Activated naive CD4-positive, alpha-beta T cell treated with anti-CD3 and anti-CD28 coated beads, Interleukin-2, amount 10 ng/mL, durations not matched to agents 7 days and 5 days (primary cell): Measurements from ENCODE around the gene GTPBP4.

Source experiments
- CTCF ChIA-PET: fragments of 350-600 bp; sonication (Branson Sonifier 250); formaldehyde crosslinking; loops from one replicate; lab custom pipeline; 2021; ENCODE audit warnings: antibody characterized with exemption; lab: Charles Lee
- DNase-seq: peaks from one replicate; pipeline ENCODE4 v3.0.0-alpha.2; 2020
- H3K27ac Mint-ChIP-seq: one replicate; pipeline ENCODE4 v1.8.0; 2021; ENCODE audit warnings: mild to moderate bottlenecking, moderate library complexity, mixed read lengths
- H3K27me3 Mint-ChIP-seq: one replicate; pipeline ENCODE4 v1.8.0; 2021; ENCODE audit warnings: mild to moderate bottlenecking, mixed read lengths
- H3K36me3 Mint-ChIP-seq: one replicate; pipeline ENCODE4 v1.8.0; 2021; ENCODE audit warnings: mixed read lengths
- H3K4me1 Mint-ChIP-seq: one replicate; pipeline ENCODE4 v1.8.0; 2021; ENCODE audit warnings: mixed read lengths
- H3K4me3 Mint-ChIP-seq: one replicate; pipeline ENCODE4 v1.8.0; 2021; ENCODE audit warnings: mild to moderate bottlenecking, moderate library complexity, mixed read lengths
- H3K9me3 Mint-ChIP-seq: one replicate; pipeline ENCODE4 v1.8.0; 2021; ENCODE audit warnings: mixed read lengths

Gene GTPBP4

DNA sequence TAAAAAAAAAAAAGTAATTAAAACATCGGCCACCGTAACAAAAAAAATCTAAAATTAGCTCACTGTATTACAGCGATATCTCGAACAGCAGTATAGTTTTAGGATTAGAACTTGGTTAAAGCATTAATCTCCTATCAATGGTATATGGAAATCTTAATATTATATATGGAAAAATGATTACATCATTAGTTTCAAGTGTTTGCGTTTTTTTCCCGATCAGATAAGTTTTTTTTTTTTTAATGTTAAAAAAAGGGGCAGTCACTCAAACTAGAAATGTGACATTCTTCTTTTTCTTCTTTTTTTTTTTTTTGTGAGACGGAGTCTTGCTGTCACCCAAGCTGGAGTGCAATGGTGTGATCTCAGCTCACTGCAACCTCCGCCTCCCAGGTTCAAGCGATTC lies 53.3 kb downstream of the GTPBP4 start:
- no peak for DNase-seq
- CTCF ChIA-PET: no interaction called here
- H3K9me3 Mint-ChIP-seq: no peaks in the 10 kb centered on the region
- no peak overlapping the region for H3K27ac Mint-ChIP-seq
- H3K36me3 Mint-ChIP-seq: peaks cover 55% of the 10 kb centered on the region
- H3K4me1 Mint-ChIP-seq: peaks cover 50% of the 10 kb centered on the region
- H3K4me3 Mint-ChIP-seq: no peak overlapping the region
- H3K27me3 Mint-ChIP-seq: no peaks in the 10 kb centered on the region

GRCh38 chr10:1043532-1043995 lies 55.3 kb downstream of the GTPBP4 start:
- peaks cover 56% of the 10 kb centered on the region for H3K36me3 Mint-ChIP-seq

GRCh38 chr10:1044146-1044545 lies 55.9 kb downstream of the GTPBP4 start:
- Mint-ChIP-seq H3K4me3 (peak overlapping the region; percentile 73), H3K4me1 (peaks cover 55% of the 10 kb centered on the region), H3K9me3 (no peaks in the 10 kb centered on the region), H3K27ac (peak overlapping the region; percentile 96), H3K27me3 (peaks cover 4% of the 10 kb centered on the region), H3K36me3 (peaks cover 58% of the 10 kb centered on the region)
- DNase-seq: no peak
- CTCF ChIA-PET: no interaction called here

More at GRCh38 chr10:1043532-1043995, 55.3 kb downstream of the GTPBP4 start:
- peak overlapping the region; percentile 96 for H3K27ac Mint-ChIP-seq
- peak; percentile 50 for DNase-seq
- no peaks in the 10 kb centered on the region for H3K27me3 Mint-ChIP-seq
- peaks cover 55% of the 10 kb centered on the region for H3K4me1 Mint-ChIP-seq
- no peaks in the 10 kb centered on the region for H3K9me3 Mint-ChIP-seq
- peak overlapping the region; percentile 73 for H3K4me3 Mint-ChIP-seq
- CTCF ChIA-PET: interaction anchor here (1.4 kb wide), 1 partner anchor 60 kb away, joined by 4 read pairs; no protein-coding TSS in a partner anchor

- peaks cover 55% of the 10 kb centered on the region for H3K4me1 Mint-ChIP-seq
- peaks cover 58% of the 10 kb centered on the region for H3K36me3 Mint-ChIP-seq
- no peaks in the 10 kb centered on the region for H3K9me3 Mint-ChIP-seq
- peak overlapping the region; percentile 73 for H3K4me3 Mint-ChIP-seq
- peaks cover 4% of the 10 kb centered on the region for H3K27me3 Mint-ChIP-seq
- H3K27ac Mint-ChIP-seq: peak overlapping the region; percentile 96
- no peak for DNase-seq
- CTCF ChIA-PET: interaction anchor here (1.6 kb wide), 1 partner anchor 11 kb away, joined by 3 read pairs; the partner anchor contains the start of gene WDR37
These were observed 56.7 kb downstream of the GTPBP4 start for GRCh38 chr10:1044964-1045363.

GRCh38 chr10:1045415-1045814 lies 57.2 kb downstream of the GTPBP4 start:
- Mint-ChIP-seq H3K27me3 (peaks cover 4% of the 10 kb centered on the region), H3K4me3 (peak overlapping the region; percentile 73), H3K27ac (peak overlapping the region; percentile 96), H3K4me1 (peaks cover 53% of the 10 kb centered on the region), H3K36me3 (peaks cover 54% of the 10 kb centered on the region), H3K9me3 (no peaks in the 10 kb centered on the region)
- DNase-seq: no peak
- CTCF ChIA-PET: interaction anchor here (1.6 kb wide), 1 partner anchor 10 kb away, joined by 3 read pairs; the partner anchor contains the start of gene WDR37

DNA sequence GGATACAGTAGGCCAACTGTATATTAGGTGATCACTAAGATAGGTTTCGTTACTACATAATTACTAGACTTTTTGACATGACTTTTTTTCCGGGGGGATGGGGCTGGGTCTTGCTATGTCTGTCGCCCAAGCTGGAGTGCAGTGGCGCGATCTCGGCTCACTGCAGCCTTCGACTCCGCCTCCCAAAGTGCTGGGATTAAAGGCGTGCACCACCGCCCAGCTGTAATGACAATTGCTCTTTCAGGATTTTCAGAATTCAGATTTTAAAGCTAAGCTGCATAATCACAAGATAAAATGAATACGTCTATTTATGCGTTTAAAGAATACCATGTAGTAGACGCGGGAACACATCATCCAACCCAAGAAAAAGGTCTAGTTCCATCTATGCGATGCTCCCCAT lies 59.7 kb downstream of the GTPBP4 start:
- peak overlapping the region; percentile 97 for H3K27ac Mint-ChIP-seq
- peaks cover 59% of the 10 kb centered on the region for H3K36me3 Mint-ChIP-seq
- peak overlapping the region; percentile 97 for H3K4me3 Mint-ChIP-seq
- CTCF ChIA-PET: interaction anchor here (1.0 kb wide), 1 partner anchor 27 kb away, joined by 4 read pairs; no protein-coding TSS in a partner anchor
- peaks cover 70% of the 10 kb centered on the region for H3K4me1 Mint-ChIP-seq
- H3K9me3 Mint-ChIP-seq: no peaks in the 10 kb centered on the region
- H3K27me3 Mint-ChIP-seq: peaks cover 4% of the 10 kb centered on the region
- DNase-seq: peak; percentile 52

- no peaks in the 10 kb centered on the region for H3K9me3 Mint-ChIP-seq
- peak overlapping the region; percentile 97 for H3K4me3 Mint-ChIP-seq
- H3K36me3 Mint-ChIP-seq: peaks cover 58% of the 10 kb centered on the region
- peak overlapping the region; percentile 97 for H3K27ac Mint-ChIP-seq
- peaks cover 4% of the 10 kb centered on the region for H3K27me3 Mint-ChIP-seq
- peak; percentile 75 for DNase-seq
- peaks cover 70% of the 10 kb centered on the region for H3K4me1 Mint-ChIP-seq
- CTCF ChIA-PET: interaction anchor here (1.0 kb wide), 1 partner anchor 26 kb away, joined by 4 read pairs; no protein-coding TSS in a partner anchor
These were observed 60.1 kb downstream of the GTPBP4 start for GRCh38 chr10:1048349-1048731.

- Mint-ChIP-seq H3K36me3 (peaks cover 58% of the 10 kb centered on the region), H3K27me3 (peaks cover 4% of the 10 kb centered on the region), H3K4me3 (peak within 1 kb of the TSS; percentile 97), H3K4me1 (peaks cover 70% of the 10 kb centered on the region), H3K9me3 (no peaks in the 10 kb centered on the region), H3K27ac (peak within 1 kb of the TSS; percentile 97)
- CTCF ChIA-PET: no interaction called here
- DNase-seq: peak; percentile 98
These were observed 60.6 kb downstream of the GTPBP4 start, which contains the start of gene IDI1 for GRCh38 chr10:1048732-1049424. Gene IDI1, minus strand, starts transcription at chr10:1049119. Its CDS starts 116 bp downstream, at chr10:1049003.

- H3K4me1 Mint-ChIP-seq: peaks cover 70% of the 10 kb centered on the region
- CTCF ChIA-PET: no interaction called here
- peak overlapping the region; percentile 97 for H3K27ac Mint-ChIP-seq
- H3K9me3 Mint-ChIP-seq: no peaks in the 10 kb centered on the region
- peaks cover 4% of the 10 kb centered on the region for H3K27me3 Mint-ChIP-seq
- H3K4me3 Mint-ChIP-seq: peak overlapping the region; percentile 97
- peaks cover 56% of the 10 kb centered on the region for H3K36me3 Mint-ChIP-seq
- no peak for DNase-seq
These were observed 61.3 kb downstream of the GTPBP4 start for GRCh38 chr10:1049425-1049958.

- H3K36me3 Mint-ChIP-seq: peaks cover 54% of the 10 kb centered on the region
- H3K27ac Mint-ChIP-seq: peak overlapping the region; percentile 97
- peaks cover 4% of the 10 kb centered on the region for H3K27me3 Mint-ChIP-seq
- H3K4me3 Mint-ChIP-seq: peak overlapping the region; percentile 97
- CTCF ChIA-PET: no interaction called here
- peak; percentile 46 for DNase-seq
- peaks cover 70% of the 10 kb centered on the region for H3K4me1 Mint-ChIP-seq
- H3K9me3 Mint-ChIP-seq: no peaks in the 10 kb centered on the region
These were observed 61.9 kb downstream of the GTPBP4 start for GRCh38 chr10:1050145-1050544.

DNA sequence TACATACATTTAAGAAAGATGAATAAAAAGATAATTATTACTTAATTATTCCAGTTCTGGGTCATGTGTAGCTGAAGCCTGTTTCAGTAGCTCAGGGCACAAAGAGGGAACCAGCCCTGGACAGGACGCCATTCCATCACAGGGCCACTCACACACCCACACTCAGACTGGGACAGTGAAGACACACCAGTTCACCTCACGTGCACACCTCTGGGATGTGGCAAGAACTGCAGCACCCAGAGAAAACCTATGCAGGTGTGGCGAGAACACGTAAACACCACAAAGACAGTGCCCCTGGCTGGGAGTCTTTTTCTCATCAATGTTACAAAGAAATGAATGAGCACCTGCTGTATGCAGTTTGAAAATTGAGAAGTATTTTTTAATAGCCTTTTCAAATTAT lies 62.3 kb downstream of the GTPBP4 start:
- Mint-ChIP-seq H3K27me3 (peaks cover 4% of the 10 kb centered on the region), H3K27ac (peak overlapping the region; percentile 97), H3K4me1 (peaks cover 68% of the 10 kb centered on the region), H3K9me3 (no peaks in the 10 kb centered on the region), H3K4me3 (peak overlapping the region; percentile 97), H3K36me3 (peaks cover 50% of the 10 kb centered on the region)
- peak; percentile 72 for DNase-seq
- CTCF ChIA-PET: no interaction called here

- H3K4me3 Mint-ChIP-seq: peak overlapping the region; percentile 95
- H3K27ac Mint-ChIP-seq: peak overlapping the region; percentile 78
- no peak for DNase-seq
- no peaks in the 10 kb centered on the region for H3K27me3 Mint-ChIP-seq
- no peaks in the 10 kb centered on the region for H3K9me3 Mint-ChIP-seq
- CTCF ChIA-PET: no interaction called here
- peaks cover 61% of the 10 kb centered on the region for H3K36me3 Mint-ChIP-seq
- H3K4me1 Mint-ChIP-seq: peaks cover 83% of the 10 kb centered on the region
These were observed 66.5 kb downstream of the GTPBP4 start for GRCh38 chr10:1054684-1055083.

DNA sequence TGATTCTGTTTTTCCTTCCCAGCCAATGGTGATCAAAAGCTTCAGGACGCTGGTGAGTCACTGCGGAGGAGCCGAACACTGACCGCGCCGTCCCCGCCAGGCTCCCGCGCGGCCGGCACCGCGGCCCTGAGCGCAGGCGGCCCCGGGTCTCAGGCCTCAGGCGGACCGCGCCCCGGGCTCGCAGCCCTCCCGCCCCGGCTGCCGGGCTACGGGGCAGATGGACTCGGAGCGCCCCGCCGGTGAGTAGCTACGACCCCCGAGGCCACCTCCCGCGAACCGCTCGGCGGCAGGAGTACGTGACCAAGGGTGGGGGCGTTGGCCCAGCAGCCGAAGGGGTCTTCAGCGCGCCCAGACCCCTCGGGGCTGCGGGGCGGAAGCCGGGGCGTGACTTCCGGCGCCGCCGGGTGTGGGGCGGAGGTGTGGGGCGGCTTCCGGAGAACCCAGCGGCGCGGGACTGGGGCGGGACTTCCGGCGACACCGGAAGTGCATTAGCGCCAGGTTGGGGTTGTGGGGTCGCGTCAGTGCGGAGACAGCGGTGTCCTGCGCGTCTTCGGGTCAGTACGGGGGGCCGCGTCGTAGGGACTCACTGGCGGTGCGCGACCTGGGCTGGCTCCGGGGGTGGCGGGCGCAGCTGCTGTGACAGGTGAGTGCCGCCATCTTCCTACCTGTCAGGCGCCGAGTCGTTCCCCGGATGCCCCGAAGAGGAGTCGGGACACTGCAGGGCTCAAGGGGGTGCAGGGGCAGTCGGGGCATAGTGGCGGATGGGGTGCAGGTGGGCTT lies 68.3 kb downstream of the GTPBP4 start, which contains the start of gene WDR37:
TSS of gene WDR37 (plus strand) at position 60 of the 780 bp plus-strand sequence. CDS start 15,771 bp downstream, outside the sequence.
- Mint-ChIP-seq H3K4me3 (peak within 1 kb of the TSS; percentile 96), H3K36me3 (peaks cover 73% of the 10 kb centered on the region), H3K9me3 (no peaks in the 10 kb centered on the region), H3K27me3 (no peaks in the 10 kb centered on the region), H3K4me1 (peaks cover 88% of the 10 kb centered on the region), H3K27ac (peak within 1 kb of the TSS; percentile 94)
- DNase-seq: peak; percentile 92
- CTCF ChIA-PET: interaction anchor here (1.0 kb wide), 1 partner anchor 11 kb away, joined by 3 read pairs; no protein-coding TSS in a partner anchor
